SK-N-SH (cell line): ENCODE data around the gene TRPC4AP. TPM values are rescaled to one million over a fixed set of nuclear protein-coding genes. Genes with fewer than 3 reads are reported as not detected.

Experiments used
- CTCF ChIA-PET: fragments of 300-600, 350-600 bp; formaldehyde crosslinking; extraction: SDS; loops from one replicate; lab custom pipeline; 2021; lab: Yijun Ruan, JAX
- POLR2A ChIA-PET: fragments of 350-600 bp; sonication (Branson Sonifier 250); formaldehyde crosslinking; extraction: SDS; loops from one replicate; lab custom pipeline; 2020; ENCODE audit warnings: antibody characterized with exemption, inconsistent platforms; lab: Yijun Ruan, JAX
- DNase-seq: peaks from one replicate; pipeline ENCODE4 v3.0.0; 2012
- H2AFZ ChIP-seq: fragments of 200-600 bp; sonication (generic); 2 replicates; pipeline ENCODE4 v1.8.1; 2016; ENCODE audit warnings: antibody characterized with exemption, mild to moderate bottlenecking, low read depth
- H3F3A ChIP-seq: fragments of 200-600 bp; sonication (generic); replicated peaks from 2 replicates; pipeline ENCODE3; 2016; ENCODE audit warnings: antibody characterized with exemption, mild to moderate bottlenecking; ENCODE audit not compliant: insufficient read depth
- H3K27ac ChIP-seq, 2 experiments: fragments of 200-500 bp in 1 of 2; fragments of 200-600 bp in 1 of 2; sonication (Bioruptor generic) in 1 of 2; sonication (generic), shearing (Covaris generic) in 1 of 2; 2 replicates each; pipeline versions ENCODE4 v1.5.1 to v1.6.1; 2014 to 2016; ENCODE audit warnings: low read depth in 2 of 2, inconsistent platforms in 1 of 2, low read length in 1 of 2, mild to moderate bottlenecking in 1 of 2, mixed read lengths in 1 of 2
- H3K27me3 ChIP-seq: fragments of 200-600 bp; sonication (generic), shearing (Covaris generic); 2 replicates; pipeline ENCODE4 v1.6.1; 2016; ENCODE audit warnings: mixed run types; ENCODE audit not compliant: insufficient read depth
- H3K36me3 ChIP-seq, 2 experiments: fragments of 200-500 bp in 1 of 2; fragments of 200-600 bp in 1 of 2; sonication (Bioruptor generic) in 1 of 2; sonication (generic) in 1 of 2; replicated peaks in 1 of 2; 2 replicates each; pipeline versions ENCODE3 to v1.5.1; 2014 to 2016; ENCODE audit warnings: low read length in 1 of 2, mild to moderate bottlenecking in 1 of 2; ENCODE audit not compliant: insufficient read depth in 2 of 2, control insufficient read depth in 1 of 2
- H3K4me1 ChIP-seq, 2 experiments: fragments of 200-500 bp in 1 of 2; fragments of 200-600 bp in 1 of 2; sonication (Bioruptor generic) in 1 of 2; sonication (generic), shearing (Covaris generic) in 1 of 2; 2 replicates each; pipeline versions ENCODE4 v1.5.1 to v1.6.1; 2014 to 2016; ENCODE audit warnings: low read depth in 1 of 2, low read length in 1 of 2, mixed run types in 1 of 2; ENCODE audit not compliant: insufficient read depth in 2 of 2, control insufficient read depth in 1 of 2
- H3K4me2 ChIP-seq: fragments of 200-600 bp; sonication (generic), shearing (Covaris generic); 2 replicates; pipeline ENCODE4 v1.6.1; 2017; ENCODE audit warnings: mixed run types
- H3K4me3 ChIP-seq, 2 experiments: fragments of 200-500 bp in 1 of 2; fragments of 200-600 bp in 1 of 2; sonication (Bioruptor generic) in 1 of 2; sonication (generic), shearing (Covaris generic) in 1 of 2; 2 replicates each; pipeline versions ENCODE4 v1.5.1 to v1.8.1; 2014 to 2016; ENCODE audit warnings: low read depth in 2 of 2, inconsistent platforms in 1 of 2, low read length in 1 of 2, mild to moderate bottlenecking in 1 of 2, mixed read lengths in 1 of 2, moderate library complexity in 1 of 2
- H3K79me2 ChIP-seq: fragments of 200-600 bp; sonication (generic); 2 replicates; pipeline ENCODE4 v1.8.1; 2017; ENCODE audit warnings: mild to moderate bottlenecking; ENCODE audit not compliant: insufficient read depth
- H3K9ac ChIP-seq: fragments of 200-600 bp; sonication (generic); 2 replicates; pipeline ENCODE4 v1.6.1; 2017; ENCODE audit warnings: mixed run types
- H3K9me2 ChIP-seq: fragments of 200-600 bp; sonication (generic); 2 replicates; pipeline ENCODE4 v1.6.1; 2017; ENCODE audit warnings: mixed run types
- H3K9me3 ChIP-seq: fragments of 200-600 bp; sonication (generic); 2 replicates; pipeline ENCODE4 v1.6.1; 2017; ENCODE audit warnings: mixed run types, mild to moderate bottlenecking, moderate library complexity
- H4K20me1 ChIP-seq: fragments of 200-600 bp; sonication (generic); 2 replicates; pipeline ENCODE4 v1.6.1; 2017; ENCODE audit warnings: mild to moderate bottlenecking, mixed run types; ENCODE audit not compliant: insufficient read depth
- CHD2 ChIP-seq: fragments of 150-350 bp; IDR thresholded peaks from 2 replicates; pipeline ENCODE4 v1.6.1; 2018; ENCODE audit warnings: low read length; ENCODE audit not compliant: partially characterized antibody
- CTCF ChIP-seq: fragments of 200-600 bp; sonication (generic); IDR thresholded peaks from 2 replicates; pipeline ENCODE4 v1.6.1; 2017; ENCODE audit warnings: antibody characterized with exemption, mild to moderate bottlenecking, moderate library complexity
- EP300 ChIP-seq, 2 experiments: IDR thresholded peaks; 2 replicates each; pipeline versions ENCODE4 v1.4.0 to v1.6.1; 2012; ENCODE audit warnings: borderline replicate concordance in 1 of 2, low read depth in 1 of 2, low read length in 1 of 2
- FOXJ3 ChIP-seq: sonication (generic); formaldehyde crosslinking; IDR thresholded peaks from 2 replicates; pipeline ENCODE4 v1.5.1; 2020; ENCODE audit warnings: mild to moderate bottlenecking, missing genetic modification reagents
- IRF3 ChIP-seq: fragments of 150-350 bp; IDR thresholded peaks from 2 replicates; pipeline ENCODE4 v1.6.1; 2016; ENCODE audit warnings: mild to moderate bottlenecking, low read depth, low read length
- MAX ChIP-seq: IDR thresholded peaks from 2 replicates; pipeline ENCODE4 v1.4.0; 2012; ENCODE audit warnings: low read depth
- MXI1 ChIP-seq: IDR thresholded peaks from 2 replicates; pipeline ENCODE4 v1.6.1; 2012; ENCODE audit warnings: mild to moderate bottlenecking, low read depth, low read length, improper control_type of control experiment
- NFIC ChIP-seq: IDR thresholded peaks from 2 replicates; pipeline ENCODE4 v1.4.0; 2012; ENCODE audit warnings: borderline replicate concordance
- NRF1 ChIP-seq: IDR thresholded peaks from 2 replicates; pipeline ENCODE4 v1.6.1; 2012; ENCODE audit warnings: low read depth, mild to moderate bottlenecking, low read length
- POLR2AphosphoS5 ChIP-seq: IDR thresholded peaks from 2 replicates; pipeline ENCODE4 v1.6.1; 2012; ENCODE audit warnings: low read depth, low read length
- RAD21 ChIP-seq: IDR thresholded peaks from 2 replicates; pipeline ENCODE4 v1.6.1; 2012; ENCODE audit warnings: mild to moderate bottlenecking, low read length
- RCOR1 ChIP-seq: fragments of 150-350 bp; IDR thresholded peaks from 2 replicates; pipeline ENCODE4 v1.6.1; 2017; ENCODE audit warnings: antibody characterized with exemption, low read length
- SIN3A ChIP-seq: IDR thresholded peaks from 2 replicates; pipeline ENCODE4 v1.6.1; 2012; ENCODE audit warnings: low read depth, mild to moderate bottlenecking, low read length, moderate library complexity, borderline replicate concordance
- TAF1 ChIP-seq: IDR thresholded peaks from 2 replicates; pipeline ENCODE4 v1.6.1; 2012; ENCODE audit warnings: low read depth, mild to moderate bottlenecking, low read length, moderate library complexity, borderline replicate concordance
- TCF12 ChIP-seq: IDR thresholded peaks from 2 replicates; pipeline ENCODE4 v1.4.0; 2012
- USF1 ChIP-seq: IDR thresholded peaks from 2 replicates; pipeline ENCODE4 v1.4.0; 2012; ENCODE audit warnings: low read depth, borderline replicate concordance
- YY1 ChIP-seq: IDR thresholded peaks from 2 replicates; pipeline ENCODE4 v1.4.0; 2012; ENCODE audit warnings: low read depth, mild to moderate bottlenecking
- WGBS: methylation state at CpG from one replicate; pipeline ENCODE4 v1.1.6; 2017; ENCODE audit warnings: low lambda C conversion rate; 5-methylcytosine and 5-hydroxymethylcytosine counted together
- polyA plus RNA-seq, 3 experiments: library from polyadenylated mRNA; depleted of rRNA; stranded (reverse); fragments of >200 nt; gene quantifications; 2 replicates each; pipeline ENCODE4 v1.2.3, GENCODE V29; 2012

The TRPC4AP gene
- polyA plus RNA-seq, 1 of the 3 experiments (the other 2 are of a cell fraction) = 57.4 TPM

- Histone ChIP-seq H3K9me3 (no peaks in the 10 kb centered on the region), H3K4me2 (no peak overlapping the region), H3K79me2 (peaks cover 96% of the 10 kb centered on the region), H3K36me3 (peaks cover 2 to 10% of the 10 kb centered on the region in 2 experiments), H3K4me3 (no peak overlapping the region), H2AFZ (no peak overlapping the region), H3K9me2 (no peaks in the 10 kb centered on the region), H3K27ac (no peak overlapping the region), H3K9ac (no peak overlapping the region), H3K27me3 (no peaks in the 10 kb centered on the region), H3K4me1 (peaks cover 0 to 9% of the 10 kb centered on the region in 2 experiments; a peak in 2 of 4 replicates), H4K20me1 (peaks cover 84% of the 10 kb centered on the region), H3F3A (peaks cover 12% of the 10 kb centered on the region)
- WGBS = 93% methylated on average over 11 of the region's 11 CpGs
- ChIA-PET POLR2A (no interaction called here), CTCF (interaction anchor here (0.7 to 2.1 kb wide), 2 partner anchors 11 to 46 kb away, joined by 3 to 11 read pairs; no protein-coding TSS in a partner anchor)
- TF ChIP-seq POLR2AphosphoS5 (no peak), TAF1 (no peak), NRF1 (no peak), MXI1 (no peak), CHD2 (no peak), IRF3 (no peak), SIN3A (no peak), CTCF (no peak), USF1 (no peak), EP300 (IDR thresholded peaks at IDR 0.05; ENCODE audit: borderline replicate concordance in 1 of 2, low read depth in 1 of 2, low read length in 1 of 2) (no peak), YY1 (no peak), TCF12 (no peak), FOXJ3 (CRISPR knock-in tag) (no peak), RCOR1 (no peak), MAX (no peak), RAD21 (no peak), NFIC (no peak)
- no peak for DNase-seq
These were observed 7.0 kb downstream of the TRPC4AP start for GRCh38 chr20:35085477-35086225.
